Endodermal cell (in vitro differentiated cells): Measurements from ENCODE around the gene TOP2A. TPM values are rescaled to one million over a fixed set of nuclear protein-coding genes. Genes with fewer than 3 reads are reported as not detected.
"Not testable (repeated sequence)": the region's sequence is repeated elsewhere in the genome, so short reads cannot be mapped to it uniquely, and the experiment has no call there.

Source experiments
- DNase-seq: peaks from one replicate; pipeline ENCODE4 v3.0.0-alpha.2; 2017
- H3K27ac ChIP-seq: 2 replicates; pipeline ENCODE4 v1.5.1; 2013; ENCODE audit warnings: mild to moderate bottlenecking, low read depth, low read length, moderate library complexity
- H3K27me3 ChIP-seq: 2 replicates; pipeline ENCODE4 v1.6.1; 2013; ENCODE audit warnings: mild to moderate bottlenecking, low read length, moderate library complexity; ENCODE audit not compliant: insufficient read depth, control insufficient read depth, poor library complexity, severe bottlenecking
- H3K36me3 ChIP-seq: 2 replicates; pipeline ENCODE4 v1.7.0; 2013; ENCODE audit warnings: mild to moderate bottlenecking, low read length, moderate library complexity; ENCODE audit not compliant: control insufficient read depth, insufficient read depth
- H3K4me1 ChIP-seq: one replicate; pipeline ENCODE4 v1.7.0; 2013; ENCODE audit warnings: low read length; ENCODE audit not compliant: control insufficient read depth, insufficient read depth
- H3K4me3 ChIP-seq: 2 replicates; pipeline ENCODE4 v1.5.1; 2013; ENCODE audit warnings: mild to moderate bottlenecking, low read length, moderate library complexity
- H3K9ac ChIP-seq: 2 replicates; pipeline ENCODE4 v1.6.1; 2013; ENCODE audit warnings: mild to moderate bottlenecking, low read length, moderate library complexity; ENCODE audit not compliant: poor library complexity, severe bottlenecking; ENCODE audit errors: extremely low read depth
- H3K9me3 ChIP-seq: 2 replicates; pipeline ENCODE4 v1.6.1; 2013; ENCODE audit warnings: mild to moderate bottlenecking, low read length, moderate library complexity; ENCODE audit not compliant: control insufficient read depth
- H3K27ac Mint-ChIP-seq: 2 replicates; pipeline ENCODE4 v1.8.0; 2020; ENCODE audit warnings: mixed read lengths
- H3K27me3 Mint-ChIP-seq: 2 replicates; pipeline ENCODE4 v1.8.0; 2021; ENCODE audit warnings: mild to moderate bottlenecking, mixed read lengths; ENCODE audit not compliant: insufficient read depth
- H3K36me3 Mint-ChIP-seq: 2 replicates; pipeline ENCODE4 v1.8.0; 2020; ENCODE audit warnings: low read depth, mixed read lengths
- H3K4me1 Mint-ChIP-seq: 2 replicates; pipeline ENCODE4 v1.8.0; 2020; ENCODE audit warnings: mixed read lengths
- H3K4me3 Mint-ChIP-seq: 2 replicates; pipeline ENCODE4 v1.8.0; 2020; ENCODE audit warnings: mild to moderate bottlenecking, moderate library complexity, mixed read lengths
- H3K9me3 Mint-ChIP-seq: 2 replicates; pipeline ENCODE4 v1.8.0; 2020; ENCODE audit warnings: mild to moderate bottlenecking, mixed read lengths
- CTCF ChIP-seq: fragments of 200-600 bp; sonication (generic); conservative IDR thresholded peaks from 2 replicates; pipeline ENCODE4 v1.5.0; 2021; ENCODE audit warnings: antibody characterized with exemption, mild to moderate bottlenecking
- WGBS, 2 experiments: methylation state at CpG; one replicate each; pipeline versions ENCODE4 v1.1.5 to v1.1.7; 2013; ENCODE audit warnings: missing lambda C conversion rate in 2 of 2, mixed read lengths in 1 of 2; ENCODE audit not compliant: insufficient coverage in 1 of 2, insufficient read length in 1 of 2; 5-methylcytosine and 5-hydroxymethylcytosine counted together
- total RNA-seq, 2 donors: library from RNA; stranded (reverse); fragmentation: NEBNext Ultra II Directional in 1 of 2; extraction: Animal tissue kit (Norgen Biotek cat#: 25700) in 1 of 2; gene quantifications; 2 replicates in 1 of 2; 3 replicates in 1 of 2; pipeline ENCODE4 v1.2.1, GENCODE V29; 2021

The TOP2A gene
- total RNA-seq, 2 donors from 2014 or later, result 173 to 246 TPM

- no peaks in the 10 kb centered on the region for H3K9me3 Mint-ChIP-seq
- H3K27me3 ChIP-seq, result no peaks in the 10 kb centered on the region
- H3K36me3 Mint-ChIP-seq, result peaks cover 52% of the 10 kb centered on the region
- no peak for TF ChIP-seq CTCF
- peaks cover 14% of the 10 kb centered on the region for H3K4me1 Mint-ChIP-seq
- no peak overlapping the region for H3K9ac ChIP-seq
- H3K4me3 ChIP-seq, result no peak overlapping the region
- no peak for DNase-seq
- H3K27me3 Mint-ChIP-seq, result no peaks in the 10 kb centered on the region
- H3K4me1 ChIP-seq, result no peaks in the 10 kb centered on the region
- peak overlapping the region; percentile 59 for H3K27ac Mint-ChIP-seq
- H3K36me3 ChIP-seq, result peaks cover 83% of the 10 kb centered on the region
- H3K9me3 ChIP-seq, result no peaks in the 10 kb centered on the region
- no peak overlapping the region for H3K27ac ChIP-seq
- no peak overlapping the region for H3K4me3 Mint-ChIP-seq
- 98 to 100% methylated on average over 1 of the region's 1 CpG for WGBS, 2 experiments
Measured at GRCh38 chr17:40410082-40410481, 7.6 kb downstream of the TOP2A start.

GRCh38 chr17:40409540-40409939 lies 8.2 kb downstream of the TOP2A start:
- H3K9me3 Mint-ChIP-seq, H3K4me1 ChIP-seq, H3K4me3 Mint-ChIP-seq, DNase-seq, H3K4me3 ChIP-seq, H3K27me3 ChIP-seq, H3K27me3 Mint-ChIP-seq, H3K27ac Mint-ChIP-seq, H3K9ac ChIP-seq, H3K9me3 ChIP-seq, H3K27ac ChIP-seq: not testable (repeated sequence)
- peaks cover 58% of the 10 kb centered on the region for H3K36me3 Mint-ChIP-seq
- WGBS, 2 experiments, result 97 to 100% methylated on average over 4 of the region's 4 CpGs
- H3K4me1 Mint-ChIP-seq, result peaks cover 14% of the 10 kb centered on the region
- H3K36me3 ChIP-seq, result peaks cover 87% of the 10 kb centered on the region

- Mint-ChIP-seq H3K4me3 (no peak overlapping the region), H3K36me3 (peaks cover 66% of the 10 kb centered on the region), H3K9me3 (no peaks in the 10 kb centered on the region), H3K27ac (no peak overlapping the region), H3K27me3 (no peaks in the 10 kb centered on the region), H3K4me1 (peaks cover 14% of the 10 kb centered on the region)
- H3K27ac ChIP-seq, result no peak overlapping the region
- no peak for TF ChIP-seq CTCF
- no peaks in the 10 kb centered on the region for H3K27me3 ChIP-seq
- peaks cover 87% of the 10 kb centered on the region for H3K36me3 ChIP-seq
- DNase-seq, result no peak
- H3K9ac ChIP-seq, result no peak overlapping the region
- H3K4me1 ChIP-seq, result no peaks in the 10 kb centered on the region
- no peak overlapping the region for H3K4me3 ChIP-seq
- WGBS, 2 experiments, result 94 to 100% methylated on average over 2 to 3 of the region's 3 CpGs
- no peaks in the 10 kb centered on the region for H3K9me3 ChIP-seq
Measured at GRCh38 chr17:40407460-40407859, 10.2 kb downstream of the TOP2A start.

- Histone ChIP-seq H3K4me1 (no peaks in the 10 kb centered on the region), H3K27me3 (no peaks in the 10 kb centered on the region), H3K4me3 (no peak overlapping the region), H3K36me3 (peaks cover 89% of the 10 kb centered on the region), H3K27ac (no peak overlapping the region), H3K9me3 (no peaks in the 10 kb centered on the region), H3K9ac (no peak overlapping the region)
- Mint-ChIP-seq H3K36me3 (peaks cover 74% of the 10 kb centered on the region), H3K27ac (no peak overlapping the region), H3K9me3 (no peaks in the 10 kb centered on the region), H3K27me3 (no peaks in the 10 kb centered on the region), H3K4me3 (no peak overlapping the region), H3K4me1 (no peaks in the 10 kb centered on the region)
- no peak for TF ChIP-seq CTCF
- DNase-seq, result no peak
- 95 to 97% methylated on average over 2 to 3 of the region's 3 CpGs for WGBS, 2 experiments
Measured at GRCh38 chr17:40404003-40404402, 13.7 kb downstream of the TOP2A start.
